GM18951 (cell line): ENCODE measurements around the gene EML3.
"Not testable (repeated sequence)": the region's sequence is repeated elsewhere in the genome, so short reads cannot be mapped to it uniquely, and the experiment has no call there.

Experiments used
- POLR2A ChIP-seq: IDR thresholded peaks from 4 replicates; pipeline ENCODE4 v1.6.1; 2011; ENCODE audit warnings: mild to moderate bottlenecking; ENCODE audit not compliant: insufficient read length, insufficient read depth; ENCODE audit errors: extremely low read depth
- in situ Hi-C: fragments of 300-500 bp; cut with MboI; formaldehyde crosslinking; loops from one replicate; pipeline ENCODE4 v1.12.0; 2022; ENCODE audit warnings: low sequenced_read_pairs, mixed read lengths, inconsistent platforms; ENCODE audit not compliant: unreplicated experiment

EML3 gene

GRCh38 chr11:62645671-62645945 lies 33.0 kb upstream of the EML3 start:
- in situ Hi-C loops = no loop called here
- TF ChIP-seq POLR2A = no peak

- in situ Hi-C loops = no loop called here
- TF ChIP-seq POLR2A = no peak
Measured at GRCh38 chr11:62644220-62644619, 31.6 kb upstream of the EML3 start.

DNA sequence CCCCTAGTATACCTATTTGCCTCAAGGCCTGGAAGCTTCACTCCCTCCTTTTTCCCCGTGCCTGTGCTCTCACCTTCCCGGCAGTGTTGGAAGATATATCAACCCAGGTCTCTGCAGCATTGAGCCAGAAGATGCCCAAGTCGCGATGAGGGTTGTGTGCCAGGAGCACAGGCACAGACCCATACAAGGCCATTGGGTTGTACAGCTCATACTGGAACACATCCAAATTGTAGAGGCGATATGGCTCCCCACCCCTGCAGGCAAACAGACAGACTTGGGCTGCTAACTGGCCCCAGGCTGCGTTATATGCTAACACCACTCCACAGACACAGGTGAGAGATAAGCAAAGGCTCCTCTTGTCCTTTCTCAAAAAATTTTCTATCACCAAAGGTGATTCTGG lies 19.9 kb upstream of the EML3 start:
- no peak for TF ChIP-seq POLR2A
- in situ Hi-C loops = no loop called here

- in situ Hi-C loops = no loop called here
- no peak for TF ChIP-seq POLR2A
Measured at GRCh38 chr11:62627713-62628112, 15.1 kb upstream of the EML3 start.

GRCh38 chr11:62622476-62623089 lies 10.0 kb upstream of the EML3 start:
- TF ChIP-seq POLR2A = no peak
- in situ Hi-C loops = no loop called here

DNA sequence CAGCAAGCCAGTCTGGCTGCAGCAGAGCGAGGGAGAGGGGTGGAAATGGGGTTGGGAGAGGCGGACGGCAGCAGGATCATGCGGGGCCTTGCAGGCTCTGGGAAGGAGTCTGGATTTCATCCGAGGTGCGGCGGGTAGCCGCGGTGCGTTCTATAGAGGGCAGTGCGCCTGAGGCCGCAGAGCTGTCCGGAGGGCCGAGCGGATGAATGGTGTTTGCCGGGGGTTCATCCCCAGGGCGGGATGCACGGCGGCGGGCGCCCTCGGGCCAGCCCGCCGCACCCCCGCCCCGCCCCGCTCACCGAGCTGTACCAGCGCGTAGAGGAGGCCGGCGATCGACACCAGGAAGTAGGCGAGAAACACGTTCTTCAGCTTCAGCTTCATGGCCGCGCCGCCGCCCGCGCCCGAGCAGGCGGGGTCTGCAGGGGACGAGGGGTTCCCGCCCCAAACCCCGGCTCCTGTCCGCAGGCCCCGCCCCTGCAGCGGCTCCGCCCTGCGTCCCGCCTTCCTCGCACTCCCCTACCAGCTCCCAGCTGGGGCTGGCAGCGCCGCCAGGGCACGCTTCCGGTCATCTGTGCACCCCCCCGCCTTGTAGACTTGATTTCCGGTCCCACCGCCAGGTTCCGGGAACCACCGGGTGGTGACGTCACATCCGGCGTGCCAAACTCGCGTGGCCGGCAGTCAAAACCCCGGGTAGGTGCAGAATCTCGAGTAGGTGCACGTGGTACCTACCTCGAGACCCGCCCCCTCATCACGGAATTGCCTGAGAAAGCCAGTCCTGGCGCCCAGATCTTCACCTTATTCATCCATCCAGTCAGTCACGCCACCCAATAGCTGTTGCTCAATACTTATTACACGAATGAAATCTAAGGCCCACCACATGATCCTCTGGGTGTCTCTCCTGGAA lies 9.2 kb upstream of the EML3 start, which contains the start of gene B3GAT3:
Gene B3GAT3 (minus strand): TSS at position 420 of the 904 bp plus-strand sequence. CDS start 39 bp downstream, at position 381.
- peak; percentile 93 for TF ChIP-seq POLR2A
- in situ Hi-C loops = no loop called here

- TF ChIP-seq POLR2A = no peak
Measured at GRCh38 chr11:62621027-62621566, 8.5 kb upstream of the EML3 start.

GRCh38 chr11:62616957-62617356 lies 4.4 kb upstream of the EML3 start:
- in situ Hi-C loops = not testable (repeated sequence)

More at GRCh38 chr11:62621027-62621566, 8.5 kb upstream of the EML3 start:
- in situ Hi-C loops = no loop called here

DNA sequence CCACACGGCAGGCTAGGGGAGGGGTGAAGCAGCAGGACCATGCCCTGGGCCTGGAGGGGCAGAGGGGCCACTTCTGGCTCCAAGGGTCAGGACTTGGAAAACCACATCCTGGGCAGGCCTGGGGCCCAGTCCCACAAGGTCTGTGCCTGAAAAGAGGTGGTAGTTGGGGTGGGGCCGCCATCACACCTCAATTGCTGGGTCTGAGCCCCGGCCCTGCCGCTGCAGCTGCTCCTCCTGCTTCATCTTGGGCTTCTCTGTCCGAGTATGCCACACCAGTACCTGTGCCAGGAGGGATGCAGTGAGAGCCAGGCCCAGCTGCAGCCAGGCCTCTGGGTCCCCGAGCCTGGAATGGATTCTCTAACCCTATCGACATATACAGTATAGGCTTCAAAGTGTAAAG lies 2.9 kb upstream of the EML3 start:
- TF ChIP-seq POLR2A = no peak
- in situ Hi-C loops = no loop called here

- TF ChIP-seq POLR2A = no peak
- in situ Hi-C loops = no loop called here
Measured at GRCh38 chr11:62614275-62614674, 1.7 kb upstream of the EML3 start.

- in situ Hi-C loops = no loop called here
- TF ChIP-seq POLR2A = no peak
Measured at GRCh38 chr11:62613291-62613778, 760 bp upstream of the EML3 start.

- TF ChIP-seq POLR2A = no peak
- in situ Hi-C loops = no loop called here
Measured at GRCh38 chr11:62611705-62612365, 740 bp downstream of the EML3 start.
